ENCODE data around the gene NAPG.
"Not testable (repeated sequence)": the region's sequence is repeated elsewhere in the genome, so short reads cannot be mapped to it uniquely, and the experiment has no call there.

The NAPG gene

GRCh38 chr18:10579079-10579867 is 53.4 kb downstream of the NAPG start:
- no peak for DNase-seq (ENCODE audit: low read depth in 2 of 2)

DNA sequence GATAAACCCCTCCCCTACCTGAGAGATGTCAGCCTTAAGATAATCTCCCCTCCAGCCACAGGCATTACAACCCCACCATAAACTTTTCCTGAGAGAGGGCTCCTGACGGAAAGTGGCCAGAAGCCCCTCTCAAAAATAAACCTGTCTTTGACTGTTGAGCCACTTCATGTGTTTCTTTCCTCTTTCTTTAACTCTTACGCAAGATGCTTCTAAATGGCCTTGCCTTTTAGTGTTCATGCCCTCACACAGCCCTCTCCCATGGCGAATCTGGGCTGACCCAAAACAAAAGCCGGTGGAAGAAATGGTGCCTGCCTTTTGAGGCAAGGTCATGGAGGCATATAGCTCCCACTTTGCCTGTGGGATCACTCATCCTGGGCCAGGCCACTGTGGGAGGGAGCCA is 54.4 kb downstream of the NAPG start:
- DNase-seq (ENCODE audit: low read depth in 2 of 2), result no peak

DNA sequence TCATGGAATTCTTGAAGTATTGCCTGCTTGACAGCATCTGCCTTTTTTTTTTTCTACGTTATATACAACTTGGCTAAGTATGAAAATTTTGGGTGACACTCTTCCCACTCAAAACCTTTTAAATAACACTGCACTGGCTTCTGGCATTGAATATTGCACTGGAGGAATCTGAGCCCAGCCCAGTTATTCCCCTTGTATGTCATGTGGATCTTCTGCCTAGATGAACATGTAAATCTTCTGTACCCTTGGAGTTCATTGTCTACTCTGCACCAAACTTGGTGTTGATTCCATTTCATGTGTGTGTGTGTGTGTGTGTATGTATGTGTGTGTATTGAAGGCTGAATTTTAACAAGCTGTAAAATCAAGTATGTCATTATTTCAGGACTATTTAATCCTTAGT is 59.4 kb downstream of the NAPG start:
- no peak for DNase-seq (ENCODE audit: low read depth in 2 of 2)

DNA sequence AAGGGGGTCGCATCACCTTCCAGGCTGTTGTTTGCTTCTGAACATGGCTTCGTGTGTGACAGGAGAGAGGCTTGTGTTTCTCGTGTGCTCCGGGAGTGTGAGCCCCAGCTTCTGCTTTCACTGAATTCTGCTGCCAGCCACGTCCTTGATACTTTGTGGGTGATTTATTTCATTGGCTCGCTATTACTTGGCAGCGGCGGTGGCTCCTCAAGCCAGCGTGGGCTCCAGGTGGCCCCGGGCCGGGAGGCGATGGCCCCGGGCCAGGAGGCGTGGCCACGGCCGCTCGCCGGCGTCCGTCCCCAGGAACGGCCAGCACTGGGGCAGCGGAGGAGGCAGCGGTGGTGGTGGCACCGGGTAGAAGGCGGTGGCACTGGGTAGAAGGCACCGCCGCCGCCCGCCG is 63.1 kb downstream of the NAPG start:
- no peak for DNase-seq (ENCODE audit: low read depth in 2 of 2)

DNA sequence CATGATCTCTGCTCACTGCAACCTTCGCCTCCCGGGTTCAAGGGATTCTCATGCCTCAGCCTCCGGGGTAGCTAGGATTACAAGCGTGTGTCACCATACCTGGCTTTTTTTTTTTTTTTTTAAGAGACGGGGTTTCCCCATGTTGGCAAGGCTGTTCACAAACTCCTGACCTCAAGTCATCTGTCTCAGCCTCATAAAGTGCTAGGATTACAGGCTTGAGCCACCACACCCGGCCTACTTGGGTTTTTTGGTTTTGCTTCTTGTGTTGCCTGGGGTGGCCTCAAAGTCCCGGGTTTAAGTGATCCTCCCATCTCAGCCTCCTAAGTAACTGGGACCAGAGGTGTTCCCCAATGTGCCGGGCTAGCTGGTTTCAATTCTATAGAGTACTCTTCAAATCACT is 64.6 kb downstream of the NAPG start:
- DNase-seq (ENCODE audit: low read depth in 2 of 2), result no peak

DNA sequence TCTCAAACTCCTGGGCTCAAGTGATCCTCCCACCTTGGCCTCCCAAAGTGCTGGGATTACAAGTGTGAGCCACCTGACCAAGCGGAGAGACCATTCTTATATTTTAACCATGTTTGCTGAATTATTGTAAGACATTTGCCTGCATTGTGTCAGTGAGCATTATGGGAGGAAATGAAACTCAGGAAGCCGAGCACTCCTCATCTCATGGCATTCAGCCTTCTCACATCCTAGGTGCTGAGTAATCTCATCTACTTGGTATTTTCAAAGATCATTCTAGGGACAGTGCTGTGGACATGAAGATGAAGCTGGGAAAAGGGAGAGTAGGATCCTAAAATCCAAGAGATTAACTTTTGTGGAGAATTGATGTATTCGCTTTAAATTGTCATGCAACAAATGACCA is 66.1 kb downstream of the NAPG start:
- DNase-seq (ENCODE audit: low read depth in 2 of 2), result no peak

GRCh38 chr18:10593366-10594022 is 67.7 kb downstream of the NAPG start:
- DNase-seq (ENCODE audit: low read depth in 2 of 2), result not testable (repeated sequence)

- DNase-seq (ENCODE audit: low read depth in 2 of 2), result not testable (repeated sequence)
These were observed 70.1 kb downstream of the NAPG start for GRCh38 chr18:10595917-10596316.

DNA sequence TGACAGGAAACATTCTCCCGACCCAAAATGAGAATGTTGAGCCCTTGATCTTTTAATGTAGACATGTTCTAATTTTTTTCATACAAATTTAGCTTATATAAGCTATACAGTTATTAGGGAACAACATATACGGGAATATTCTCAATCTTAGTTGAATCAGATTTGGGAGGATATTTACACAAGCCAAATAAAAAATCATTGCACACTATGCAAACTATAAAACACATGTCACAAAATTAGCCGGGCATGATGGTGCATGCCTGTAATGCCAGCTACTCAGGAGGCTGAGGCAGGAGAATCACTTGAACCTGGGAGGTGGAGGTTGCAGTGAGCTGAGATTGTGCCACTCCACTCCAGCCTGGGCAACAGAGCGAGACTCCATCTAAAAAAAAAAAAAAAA is 71.9 kb downstream of the NAPG start:
- not testable (repeated sequence) for DNase-seq (ENCODE audit: low read depth in 2 of 2)

- DNase-seq (ENCODE audit: low read depth in 2 of 2), result not testable (repeated sequence)
These were observed 74.9 kb downstream of the NAPG start for GRCh38 chr18:10600701-10601100.
